Measurements from ENCODE around the gene FICD. TPM values are rescaled to one million over a fixed set of nuclear protein-coding genes. Genes with fewer than 3 reads are reported as not detected.

FICD gene
- total RNA-seq, 1 donor from 2014 or later, result 8.3 TPM

DNA sequence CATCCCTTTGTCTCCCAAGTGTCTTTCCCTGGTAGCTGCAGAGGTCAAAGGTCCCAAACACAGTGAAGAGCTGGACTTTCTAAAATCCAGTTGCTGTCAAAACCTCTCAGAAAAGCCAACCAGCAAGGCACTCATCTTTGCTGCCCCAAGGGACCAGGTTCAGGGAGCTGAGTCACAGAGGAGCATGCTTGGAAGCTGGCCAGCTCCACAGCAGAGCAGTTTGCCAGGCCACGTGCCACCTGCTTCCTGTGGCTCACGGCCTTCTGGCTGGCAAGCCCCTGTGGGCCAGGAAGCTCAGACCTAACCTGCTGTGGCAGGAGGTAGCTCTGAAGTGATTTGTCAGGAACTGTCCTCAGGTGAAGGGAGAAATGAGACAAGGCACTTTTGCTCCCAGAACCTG, 50.9 kb downstream of the FICD start:
- H3K9me3 ChIP-seq, result no peaks in the 10 kb centered on the region
- intact Hi-C loops (cut with DNase I), result no loop called here
- H3K27me3 ChIP-seq (ENCODE audit: low read depth), result no peaks in the 10 kb centered on the region
- TF ChIP-seq, protein P1, sequence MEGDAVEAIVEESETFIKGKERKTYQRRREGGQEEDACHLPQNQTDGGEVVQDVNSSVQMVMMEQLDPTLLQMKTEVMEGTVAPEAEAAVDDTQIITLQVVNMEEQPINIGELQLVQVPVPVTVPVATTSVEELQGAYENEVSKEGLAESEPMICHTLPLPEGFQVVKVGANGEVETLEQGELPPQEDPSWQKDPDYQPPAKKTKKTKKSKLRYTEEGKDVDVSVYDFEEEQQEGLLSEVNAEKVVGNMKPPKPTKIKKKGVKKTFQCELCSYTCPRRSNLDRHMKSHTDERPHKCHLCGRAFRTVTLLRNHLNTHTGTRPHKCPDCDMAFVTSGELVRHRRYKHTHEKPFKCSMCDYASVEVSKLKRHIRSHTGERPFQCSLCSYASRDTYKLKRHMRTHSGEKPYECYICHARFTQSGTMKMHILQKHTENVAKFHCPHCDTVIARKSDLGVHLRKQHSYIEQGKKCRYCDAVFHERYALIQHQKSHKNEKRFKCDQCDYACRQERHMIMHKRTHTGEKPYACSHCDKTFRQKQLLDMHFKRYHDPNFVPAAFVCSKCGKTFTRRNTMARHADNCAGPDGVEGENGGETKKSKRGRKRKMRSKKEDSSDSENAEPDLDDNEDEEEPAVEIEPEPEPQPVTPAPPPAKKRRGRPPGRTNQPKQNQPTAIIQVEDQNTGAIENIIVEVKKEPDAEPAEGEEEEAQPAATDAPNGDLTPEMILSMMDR (IDR thresholded peaks at IDR 0.05), result no peak
- ATAC-seq, result peak in 1 of 2 donors; percentile 6
- peaks cover 55% of the 10 kb centered on the region for H3K4me1 ChIP-seq
- peaks cover 66% of the 10 kb centered on the region for H3K36me3 ChIP-seq
- DNase-seq, result peak; percentile 80
- H3K27ac ChIP-seq, result peak overlapping the region; percentile 48
- H3K4me3 ChIP-seq, result no peak overlapping the region

DNA sequence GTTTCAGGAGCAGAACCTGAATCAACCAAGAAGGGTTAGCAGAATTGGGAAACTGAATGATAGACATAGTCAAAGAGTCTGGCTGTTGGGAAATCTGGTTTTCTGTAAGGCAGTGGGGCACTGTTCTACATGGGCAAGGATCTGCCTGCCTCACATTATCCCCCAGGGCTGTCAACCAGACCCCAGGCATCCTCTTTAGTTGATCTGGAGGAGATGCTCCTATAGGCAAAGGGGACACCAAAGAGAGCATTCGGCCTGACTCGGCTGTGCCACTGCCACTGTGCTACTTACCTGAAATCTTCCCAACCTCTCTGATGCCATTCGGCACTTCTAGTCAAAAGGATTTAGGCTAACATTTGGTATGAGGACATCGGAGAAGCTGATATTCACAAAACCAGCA, 51.4 kb downstream of the FICD start:
- no peaks in the 10 kb centered on the region for H3K9me3 ChIP-seq
- intact Hi-C loops (cut with DNase I), result no loop called here
- peaks cover 66% of the 10 kb centered on the region for H3K36me3 ChIP-seq
- H3K4me1 ChIP-seq, result peaks cover 55% of the 10 kb centered on the region
- H3K27me3 ChIP-seq (ENCODE audit: low read depth), result no peaks in the 10 kb centered on the region
- H3K27ac ChIP-seq, result peak overlapping the region; percentile 48
- DNase-seq (no peak), ATAC-seq (no peak)
- H3K4me3 ChIP-seq, result no peak overlapping the region
- TF ChIP-seq, protein P1 (IDR thresholded peaks at IDR 0.05), result no peak

DNA sequence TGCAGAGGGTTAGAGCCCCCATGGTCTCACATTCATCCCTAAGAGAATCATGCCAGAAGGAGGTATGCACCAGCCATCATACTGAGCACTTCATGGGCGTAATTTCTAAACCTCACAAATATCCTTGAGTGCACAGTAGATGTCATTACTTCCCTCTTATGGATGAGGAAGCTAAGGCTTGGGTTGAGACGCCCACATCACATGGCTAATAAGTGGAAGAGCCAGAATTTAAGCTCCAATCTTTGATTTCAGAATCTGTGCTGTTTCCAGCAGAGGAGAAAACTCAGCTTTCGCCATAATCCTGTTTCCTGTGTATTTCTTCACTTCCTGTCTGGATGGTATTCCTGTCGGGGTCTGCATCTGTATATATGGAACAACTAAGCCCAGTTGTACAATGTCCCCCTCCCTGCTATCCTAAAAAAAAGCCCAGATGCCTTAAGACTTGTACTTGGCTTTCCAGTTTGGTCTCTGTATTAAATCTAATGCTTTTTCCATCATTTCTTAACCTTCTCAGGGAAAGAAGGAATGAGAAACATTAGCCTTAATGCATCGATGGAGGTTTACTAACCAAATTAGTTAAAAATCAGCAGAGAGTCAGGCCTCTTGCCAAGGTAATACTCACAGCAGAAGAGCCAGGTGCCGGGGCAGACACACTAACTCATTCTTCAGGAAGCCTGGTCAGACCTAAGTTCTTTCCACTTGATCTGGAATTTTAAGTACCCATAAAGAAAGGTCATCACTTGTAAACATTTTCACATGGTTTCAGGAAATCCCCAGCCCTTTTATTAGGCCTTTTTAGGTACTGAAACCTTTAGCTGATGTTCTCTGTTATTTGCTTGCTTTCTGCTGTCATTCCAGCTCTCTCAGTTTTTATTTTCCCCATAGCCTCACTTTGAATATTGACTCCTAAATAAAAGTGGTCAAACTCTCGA, 52.6 kb downstream of the FICD start:
- Histone ChIP-seq H3K4me1 (peaks cover 55% of the 10 kb centered on the region), H3K36me3 (peaks cover 66% of the 10 kb centered on the region)

DNA sequence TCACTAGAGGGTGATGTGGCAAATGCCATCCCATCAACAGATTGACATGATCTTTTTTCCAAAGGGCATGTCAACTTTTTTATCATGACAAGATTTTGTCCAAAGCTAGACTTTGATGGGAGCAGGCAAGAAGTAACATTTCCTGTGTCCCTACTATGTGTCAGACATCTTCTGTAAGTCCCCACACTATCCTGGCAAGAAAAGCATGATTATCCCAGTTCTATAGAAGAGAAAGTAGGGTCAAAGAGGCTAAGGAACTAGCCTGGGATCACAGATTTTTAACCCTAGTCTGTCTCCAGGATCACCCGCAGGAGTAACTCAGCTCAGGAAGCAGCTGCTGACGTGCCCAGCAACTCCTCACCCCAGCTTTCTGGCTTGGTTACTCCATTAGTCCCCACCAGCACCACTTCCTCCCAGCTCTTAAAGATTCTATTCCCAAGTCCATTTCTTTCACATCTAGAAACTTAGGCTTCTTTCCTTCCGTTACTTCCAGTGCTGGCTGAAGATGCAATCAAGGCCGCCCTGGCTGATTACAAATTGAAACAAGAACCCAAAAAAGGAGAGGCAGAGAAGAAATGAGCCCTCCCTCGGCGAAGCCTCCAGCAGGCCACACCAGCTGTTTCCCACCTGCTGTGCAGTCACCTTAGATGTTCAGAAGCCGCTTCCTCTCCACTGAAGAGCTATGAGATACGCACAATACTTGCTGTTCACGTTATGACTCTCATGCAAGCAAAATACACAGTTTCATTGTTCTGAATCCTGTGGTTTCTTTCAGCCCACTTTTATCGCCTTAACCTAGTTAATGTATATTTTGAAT, 53.5 kb downstream of the FICD start:
- Histone ChIP-seq H3K27ac (peak overlapping the region; percentile 32), H3K4me1 (peaks cover 48% of the 10 kb centered on the region), H3K9me3 (no peaks in the 10 kb centered on the region), H3K27me3 (ENCODE audit: low read depth) (no peaks in the 10 kb centered on the region), H3K4me3 (no peak overlapping the region), H3K36me3 (peaks cover 66% of the 10 kb centered on the region)
- no peak for ATAC-seq
- TF ChIP-seq, protein P1 (IDR thresholded peaks at IDR 0.05), result no peak
- intact Hi-C loops (cut with DNase I), result no loop called here
- DNase-seq, result no peak

More for the DNA sequence above, 52.6 kb downstream of the FICD start:
- Histone ChIP-seq H3K9me3 (no peaks in the 10 kb centered on the region), H3K4me3 (no peak overlapping the region), H3K27me3 (ENCODE audit: low read depth) (no peaks in the 10 kb centered on the region), H3K27ac (peak overlapping the region; percentile 32)
- ATAC-seq (peak; percentile 26 to 41), DNase-seq (no peak)
- intact Hi-C loops (cut with DNase I), result no loop called here
- TF ChIP-seq, protein P1 (IDR thresholded peaks at IDR 0.05), result no peak

Other genes with a start within 250 kb of the FICD start
- gene CMKLR1, start 176.0 kb upstream of the FICD start, total RNA-seq, result 25.6 TPM
- 42.8 TPM for gene SART3, start 45.9 kb downstream of the FICD start, total RNA-seq
- gene ISCU, start 47.3 kb downstream of the FICD start, total RNA-seq, result 133 TPM
- 13.4 TPM for gene TMEM119, start 82.8 kb downstream of the FICD start, total RNA-seq
- gene SELPLG, start 118.6 kb downstream of the FICD start, total RNA-seq, result 59.9 TPM
- 307 TPM for gene CORO1C, start 216.2 kb downstream of the FICD start, total RNA-seq